ENCODE data around the gene GUCY1A2.

The GUCY1A2 gene

GRCh38 chr11:107041088-107041444 lies 22.8 kb upstream of the GUCY1A2 start:
- DNase-seq (ENCODE audit: extremely low read depth, low read depth): peak; percentile 38
- TF ChIP-seq, protein P1, sequence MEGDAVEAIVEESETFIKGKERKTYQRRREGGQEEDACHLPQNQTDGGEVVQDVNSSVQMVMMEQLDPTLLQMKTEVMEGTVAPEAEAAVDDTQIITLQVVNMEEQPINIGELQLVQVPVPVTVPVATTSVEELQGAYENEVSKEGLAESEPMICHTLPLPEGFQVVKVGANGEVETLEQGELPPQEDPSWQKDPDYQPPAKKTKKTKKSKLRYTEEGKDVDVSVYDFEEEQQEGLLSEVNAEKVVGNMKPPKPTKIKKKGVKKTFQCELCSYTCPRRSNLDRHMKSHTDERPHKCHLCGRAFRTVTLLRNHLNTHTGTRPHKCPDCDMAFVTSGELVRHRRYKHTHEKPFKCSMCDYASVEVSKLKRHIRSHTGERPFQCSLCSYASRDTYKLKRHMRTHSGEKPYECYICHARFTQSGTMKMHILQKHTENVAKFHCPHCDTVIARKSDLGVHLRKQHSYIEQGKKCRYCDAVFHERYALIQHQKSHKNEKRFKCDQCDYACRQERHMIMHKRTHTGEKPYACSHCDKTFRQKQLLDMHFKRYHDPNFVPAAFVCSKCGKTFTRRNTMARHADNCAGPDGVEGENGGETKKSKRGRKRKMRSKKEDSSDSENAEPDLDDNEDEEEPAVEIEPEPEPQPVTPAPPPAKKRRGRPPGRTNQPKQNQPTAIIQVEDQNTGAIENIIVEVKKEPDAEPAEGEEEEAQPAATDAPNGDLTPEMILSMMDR (IDR thresholded peaks at IDR 0.05; ENCODE audit: low read depth, low read length): no peak

- no peak for DNase-seq (ENCODE audit: extremely low read depth, low read depth)
These were observed 22.3 kb upstream of the GUCY1A2 start for GRCh38 chr11:107040433-107041087.

DNA sequence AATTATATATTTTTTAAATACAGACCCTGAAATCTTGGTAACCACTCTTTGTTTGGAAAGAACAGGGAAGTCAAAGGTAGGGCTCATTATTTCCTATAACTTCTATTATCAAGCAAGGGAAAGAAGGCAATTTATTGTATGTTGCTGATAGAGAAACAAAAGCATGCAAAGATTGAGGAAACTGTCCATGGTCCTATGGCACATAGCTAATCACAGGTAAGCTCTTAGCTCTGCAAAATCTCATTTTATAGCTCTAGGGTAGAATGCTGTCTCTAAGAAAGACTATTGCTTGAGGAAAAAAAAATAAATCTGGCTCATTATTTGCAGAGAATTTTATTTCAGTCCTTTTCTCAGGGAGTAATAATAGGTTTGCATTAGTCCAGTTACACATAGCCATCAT lies 7.4 kb upstream of the GUCY1A2 start:
- TF ChIP-seq, protein P1 (IDR thresholded peaks at IDR 0.05; ENCODE audit: low read depth, low read length): no peak
- DNase-seq (ENCODE audit: extremely low read depth, low read depth): no peak

More at GRCh38 chr11:107040433-107041087, 22.3 kb upstream of the GUCY1A2 start:
- TF ChIP-seq, protein P1 (IDR thresholded peaks at IDR 0.05; ENCODE audit: low read depth, low read length): no peak

DNA sequence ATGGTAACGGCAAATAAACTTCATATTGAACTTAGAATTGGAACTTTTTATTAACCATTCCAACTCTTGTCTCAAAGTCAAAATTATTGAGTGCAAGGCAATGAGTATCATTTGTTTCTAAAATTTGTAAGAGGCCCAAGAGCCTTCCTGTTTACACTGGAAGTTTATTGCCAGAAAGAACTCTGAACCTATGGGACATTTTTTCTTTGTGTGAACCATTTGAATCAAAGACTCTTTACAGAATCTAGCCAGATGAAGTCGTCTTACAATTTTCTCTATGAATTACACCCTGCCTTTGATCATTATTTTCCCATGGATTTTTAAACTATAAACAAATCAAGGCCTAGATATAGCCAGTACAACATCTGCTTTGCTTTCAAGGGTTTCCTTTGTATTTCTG lies 2.3 kb upstream of the GUCY1A2 start:
- TF ChIP-seq, protein P1 (IDR thresholded peaks at IDR 0.05; ENCODE audit: low read depth, low read length): no peak
- DNase-seq (ENCODE audit: extremely low read depth, low read depth): no peak

DNA sequence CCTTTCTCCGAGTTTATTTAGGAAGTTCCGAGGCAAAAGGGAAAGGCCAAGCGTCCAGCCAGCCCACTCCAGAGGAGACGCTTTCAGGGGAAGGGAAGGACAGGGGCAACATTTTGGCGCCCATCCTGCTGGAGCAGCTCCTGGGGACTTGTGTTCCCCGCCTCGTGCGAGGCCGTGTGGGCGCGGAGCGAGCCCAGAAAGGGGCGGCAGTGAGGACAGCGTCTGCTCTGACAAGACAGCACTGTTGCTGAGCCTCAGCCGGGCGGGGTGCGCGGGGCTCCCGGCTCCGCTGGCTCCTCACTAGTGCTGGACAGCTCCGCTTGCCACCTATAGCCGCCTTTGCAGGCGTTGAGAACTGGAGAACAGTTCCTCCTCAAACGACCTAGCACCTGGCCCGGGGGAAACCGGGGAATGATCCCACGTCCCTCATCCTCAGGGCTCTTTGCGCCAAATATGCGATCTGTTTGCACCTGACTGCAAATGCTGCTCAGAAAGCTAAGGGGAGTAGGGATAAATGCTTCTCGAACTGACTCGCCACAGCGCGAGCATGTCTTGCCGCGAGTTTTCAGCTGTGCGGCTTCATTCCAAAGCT lies 722 bp upstream of the GUCY1A2 start:
- TF ChIP-seq, protein P1 (IDR thresholded peaks at IDR 0.05; ENCODE audit: low read depth, low read length): no peak; the same call in 1 of the 2 replicates
- DNase-seq (ENCODE audit: extremely low read depth, low read depth): no peak

GRCh38 chr11:107017433-107018218 lies 650 bp downstream of the GUCY1A2 start:
- TF ChIP-seq, protein P1 (IDR thresholded peaks at IDR 0.05; ENCODE audit: low read depth, low read length): peak; percentile 63
- DNase-seq (ENCODE audit: extremely low read depth, low read depth): no peak

DNA sequence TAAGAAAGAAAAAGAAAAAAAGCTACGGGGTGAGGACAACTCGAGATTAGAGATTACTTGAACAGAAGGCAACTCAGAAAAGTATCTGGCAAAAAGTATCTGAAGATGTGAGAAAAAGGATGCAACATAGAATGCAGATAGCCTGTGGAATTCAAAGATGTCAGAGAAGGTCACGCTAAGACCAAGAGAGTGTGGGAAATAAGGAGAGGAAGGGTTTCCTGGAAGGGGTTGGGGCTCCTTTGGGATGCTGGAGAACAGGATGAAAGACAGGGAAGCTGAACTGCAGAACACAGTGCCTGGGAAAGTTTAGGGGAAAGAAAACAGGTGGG lies 1.2 kb downstream of the GUCY1A2 start:
- DNase-seq (ENCODE audit: extremely low read depth, low read depth): no peak
- TF ChIP-seq, protein P1 (IDR thresholded peaks at IDR 0.05; ENCODE audit: low read depth, low read length): no peak
